NCI-H748 (cell line): Measurements from ENCODE around the gene FRMD5.
"Not testable (repeated sequence)": the region's sequence is repeated elsewhere in the genome, so short reads cannot be mapped to it uniquely, and the experiment has no call there.

Experiments
- DNase-seq: peaks from one replicate; lab custom pipeline; 2025; ENCODE audit not compliant: unreplicated experiment; lab: John Stamatoyannopoulos, UW

The FRMD5 gene

GRCh38 chr15:44195151-44195740 is at the start of gene FRMD5:
Gene FRMD5, minus strand, starts transcription at chr15:44195271.
- peak; percentile 96 for DNase-seq

- DNase-seq = no peak
Measured at GRCh38 chr15:44243829-44244228, 48.8 kb upstream of the FRMD5 start.

GRCh38 chr15:44243141-44243540 is 48.1 kb upstream of the FRMD5 start:
- DNase-seq = no peak

GRCh38 chr15:44231842-44232241 is 36.8 kb upstream of the FRMD5 start:
- DNase-seq = no peak

- DNase-seq = not testable (repeated sequence)
Measured at GRCh38 chr15:44229301-44229700, 34.2 kb upstream of the FRMD5 start.

- no peak for DNase-seq
Measured at GRCh38 chr15:44227584-44227983, 32.5 kb upstream of the FRMD5 start.

- not testable (repeated sequence) for DNase-seq
Measured at GRCh38 chr15:44227001-44227400, 31.9 kb upstream of the FRMD5 start.

GRCh38 chr15:44222478-44222877 is 27.4 kb upstream of the FRMD5 start:
- no peak for DNase-seq

- peak; percentile 16 for DNase-seq
Measured at GRCh38 chr15:44219073-44219472, 24.0 kb upstream of the FRMD5 start.

- no peak for DNase-seq
Measured at GRCh38 chr15:44216958-44217357, 21.9 kb upstream of the FRMD5 start.

- peak; percentile 6 for DNase-seq
Measured at GRCh38 chr15:44215594-44215993, 20.5 kb upstream of the FRMD5 start.

GRCh38 chr15:44208956-44209355 is 13.9 kb upstream of the FRMD5 start:
- DNase-seq = no peak

- DNase-seq = no peak
Measured at GRCh38 chr15:44207643-44208042, 12.6 kb upstream of the FRMD5 start.

- no peak for DNase-seq
Measured at GRCh38 chr15:44199393-44199792, 4.3 kb upstream of the FRMD5 start.

- DNase-seq = peak; percentile 78
Measured at GRCh38 chr15:44194323-44195150, 534 bp downstream of the FRMD5 start.

GRCh38 chr15:44193651-44194322 is 1.3 kb downstream of the FRMD5 start:
- peak; percentile 64 for DNase-seq

- DNase-seq = no peak
Measured at GRCh38 chr15:44188795-44189194, 6.3 kb downstream of the FRMD5 start.

- DNase-seq = no peak
Measured at GRCh38 chr15:44186705-44187104, 8.4 kb downstream of the FRMD5 start.

GRCh38 chr15:44183363-44183762 is 11.7 kb downstream of the FRMD5 start:
- no peak for DNase-seq

GRCh38 chr15:44181410-44181809 is 13.7 kb downstream of the FRMD5 start:
- DNase-seq = no peak

GRCh38 chr15:44177139-44177538 is 17.9 kb downstream of the FRMD5 start:
- no peak for DNase-seq

GRCh38 chr15:44173813-44174212 is 21.3 kb downstream of the FRMD5 start:
- no peak for DNase-seq
